ENCODE data around the gene PROS1. TPM values are rescaled to one million over a fixed set of nuclear protein-coding genes. Genes with fewer than 3 reads are reported as not detected.

Gene PROS1
- total and polyA plus RNA-seq, 10 of the 15 experiments (the other 5 are each of a cell fraction or from before 2014, with no cell fraction given) = 0.10 TPM; not detected in 9

DNA sequence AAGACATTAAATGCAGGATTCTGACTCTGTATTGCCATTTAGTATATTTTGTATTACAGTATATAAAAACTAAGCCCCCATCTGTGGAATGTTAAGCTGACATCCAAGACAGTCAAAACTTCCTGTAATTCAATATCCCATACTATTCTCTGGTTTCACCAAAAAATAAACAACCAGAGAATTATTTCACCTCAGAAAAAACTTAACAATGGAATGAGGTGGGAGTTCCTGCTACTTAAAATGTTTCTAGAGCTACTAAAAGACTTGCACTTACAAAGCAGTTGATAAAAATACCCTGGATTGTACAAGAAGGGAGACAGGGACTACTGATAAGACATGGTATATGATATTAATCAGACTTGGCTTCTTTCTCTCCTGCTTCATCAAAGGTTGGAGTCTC lies 14.6 kb upstream of the PROS1 start (continued):
- TF ChIP-seq IRF4 (IDR thresholded peaks at IDR 0.05; ENCODE audit: low read depth, low read length) = no peak

DNA sequence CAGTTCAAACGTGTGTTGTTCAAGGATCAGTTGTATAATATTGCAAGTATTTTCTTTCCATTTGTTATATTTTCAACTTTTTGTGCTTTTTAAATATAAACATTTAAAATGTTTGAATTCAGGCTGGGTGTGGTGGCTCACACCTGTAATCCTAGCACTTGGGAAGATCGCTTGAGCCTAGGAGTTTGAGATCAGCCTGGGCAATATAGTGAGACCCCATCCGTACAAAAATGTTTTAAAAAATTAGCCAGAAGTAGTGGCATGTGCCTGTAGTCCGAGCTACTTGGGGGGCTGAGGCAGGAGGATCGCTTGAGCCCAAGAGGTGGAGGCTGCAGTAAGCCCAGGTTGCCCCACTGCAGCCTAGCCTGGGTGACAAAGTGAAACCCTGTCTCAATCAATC lies 10.9 kb upstream of the PROS1 start:
- ChIA-PET RAD21 (ENCODE audit: unreplicated experiment) (interaction anchor here (0.6 kb wide), 1 partner anchor 64 kb away, joined by 3 read pairs; no protein-coding TSS in a partner anchor), SMC1A (ENCODE audit: uncharacterized antibody, unreplicated experiment) (interaction anchor here (1.0 to 1.1 kb wide), 2 partner anchors 15 to 105 kb away, joined by 3 read pairs; no protein-coding TSS in a partner anchor), POLR2A (interaction anchor here (1.6 kb wide), 1 partner anchor 12 kb away, joined by 4 read pairs; no protein-coding TSS in a partner anchor), CTCF (interaction anchor here (1.0 to 1.5 kb wide), 2 partner anchors 19 to 70 kb away, joined by 3 read pairs; no protein-coding TSS in a partner anchor)
- TF ChIP-seq POLR2A (IDR thresholded peaks at IDR 0.05; ENCODE audit: low read depth, low read length) (no peak), CHD4 (IDR thresholded peaks at IDR 0.05) (no peak), MYB (IDR thresholded peaks at IDR 0.05; ENCODE audit: borderline replicate concordance, low read depth, low read length) (no peak), STAT1 (conservative IDR thresholded peaks at IDR 0.05) (no peak), MEF2A (IDR thresholded peaks at IDR 0.05; ENCODE audit: insufficient read depth, low read depth, low read length) (no peak), TCF7 (IDR thresholded peaks at IDR 0.05; ENCODE audit: borderline replicate concordance) (no peak), WRNIP1 (IDR thresholded peaks at IDR 0.05; ENCODE audit: borderline replicate concordance, low read depth, low read length) (no peak), PAX5 (IDR thresholded peaks at IDR 0.05; ENCODE audit: borderline replicate concordance, low read depth, low read length) (no peak), KLF5 (IDR thresholded peaks at IDR 0.05; ENCODE audit: partially characterized antibody) (no peak), ZNF384 (IDR thresholded peaks at IDR 0.05; ENCODE audit: borderline replicate concordance, low read depth, low read length) (no peak)
- TF ChIP-seq, protein P1, sequence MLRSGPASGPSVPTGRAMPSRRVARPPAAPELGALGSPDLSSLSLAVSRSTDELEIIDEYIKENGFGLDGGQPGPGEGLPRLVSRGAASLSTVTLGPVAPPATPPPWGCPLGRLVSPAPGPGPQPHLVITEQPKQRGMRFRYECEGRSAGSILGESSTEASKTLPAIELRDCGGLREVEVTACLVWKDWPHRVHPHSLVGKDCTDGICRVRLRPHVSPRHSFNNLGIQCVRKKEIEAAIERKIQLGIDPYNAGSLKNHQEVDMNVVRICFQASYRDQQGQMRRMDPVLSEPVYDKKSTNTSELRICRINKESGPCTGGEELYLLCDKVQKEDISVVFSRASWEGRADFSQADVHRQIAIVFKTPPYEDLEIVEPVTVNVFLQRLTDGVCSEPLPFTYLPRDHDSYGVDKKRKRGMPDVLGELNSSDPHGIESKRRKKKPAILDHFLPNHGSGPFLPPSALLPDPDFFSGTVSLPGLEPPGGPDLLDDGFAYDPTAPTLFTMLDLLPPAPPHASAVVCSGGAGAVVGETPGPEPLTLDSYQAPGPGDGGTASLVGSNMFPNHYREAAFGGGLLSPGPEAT (IDR thresholded peaks at IDR 0.05; ENCODE audit: low read depth) = no peak
- Histone ChIP-seq H3K4me3 (no peak overlapping the region), H3K9me3 (replicated peaks; ENCODE audit: control insufficient read depth, insufficient read depth, low read length) (no peaks in the 10 kb centered on the region), H3K9ac (ENCODE audit: control insufficient read depth, insufficient read depth, low read length) (no peak overlapping the region), H3K79me2 (ENCODE audit: control insufficient read depth, insufficient read depth, low read length) (peaks cover 3% of the 10 kb centered on the region), H3K27me3 (replicated peaks in 1 of 2; ENCODE audit: control insufficient read depth in 2 of 2, insufficient read depth in 2 of 2, low read length in 1 of 2) (no peaks in the 10 kb centered on the region), H3K36me3 (ENCODE audit: control insufficient read depth in 2 of 2, insufficient read depth in 2 of 2, low read length in 1 of 2) (no peaks in the 10 kb centered on the region), H2AFZ (ENCODE audit: control insufficient read depth, low read depth, low read length) (no peak overlapping the region), H4K20me1 (ENCODE audit: control insufficient read depth, insufficient read depth) (no peaks in the 10 kb centered on the region), H3K27ac (ENCODE audit: control insufficient read depth, insufficient read depth) (no peak overlapping the region), H3K4me1 (ENCODE audit: control insufficient read depth, insufficient read depth, low read length) (no peaks in the 10 kb centered on the region), H3K4me2 (ENCODE audit: control insufficient read depth, insufficient read depth) (no peak overlapping the region)
- DNase-seq (ENCODE audit: low read depth, low spot score) (no peak), FAIRE-seq (no peak), ATAC-seq (no peak)
- BruUV-seq (replicated peaks) = no TSS peak
- WGBS (ENCODE audit: insufficient coverage, insufficient replicate concordance, low lambda C conversion rate, missing lambda C conversion rate) = 69% methylated on average over 5 of the region's 5 CpGs
- in situ Hi-C loops (cut with MboI) (no loop called here), intact Hi-C loops (cut with micrococcal nuclease; ENCODE audit: unreplicated experiment) (no loop called here)

Measured in GM12878 (cell line).